ENCODE measurements around the gene TEX10.

- TF ChIP-seq ZFP3 (CRISPR knock-in tag; IDR thresholded peaks at IDR 0.05) (no peak), TOX (CRISPR knock-in tag; IDR thresholded peaks at IDR 0.05; ENCODE audit: borderline replicate concordance) (no peak), ZFP30 (CRISPR knock-in tag; IDR thresholded peaks at IDR 0.05) (no peak), BACH2 (CRISPR knock-in tag; IDR thresholded peaks at IDR 0.05; ENCODE audit: borderline replicate concordance) (no peak), ESRRG (CRISPR knock-in tag; IDR thresholded peaks at IDR 0.05) (no peak), ZNF70 (CRISPR knock-in tag; IDR thresholded peaks at IDR 0.05) (no peak), PATZ1 (CRISPR knock-in tag; IDR thresholded peaks at IDR 0.05; ENCODE audit: borderline replicate concordance) (no peak), GLIS3 (CRISPR knock-in tag; IDR thresholded peaks at IDR 0.05) (no peak), TCF4 (CRISPR knock-in tag; IDR thresholded peaks at IDR 0.05; ENCODE audit: borderline replicate concordance) (no peak), CSRNP3 (CRISPR knock-in tag; IDR thresholded peaks at IDR 0.05) (no peak), RARB (CRISPR knock-in tag; IDR thresholded peaks at IDR 0.05) (no peak), POU6F1 (CRISPR knock-in tag; IDR thresholded peaks at IDR 0.05; ENCODE audit: borderline replicate concordance, low read depth) (no peak), ARNTL (CRISPR knock-in tag; IDR thresholded peaks at IDR 0.05; ENCODE audit: borderline replicate concordance, low read depth) (no peak)
Observed at GRCh38 chr9:100294341-100294740, 58.4 kb downstream of the TEX10 start.
